ELR (cell line): Measurements from ENCODE around the gene HADH.
A peak's percentile ranks its signal among the peaks of the same experiment; 100 is the strongest.
"Not testable (repeated sequence)": the region's sequence is repeated elsewhere in the genome, so short reads cannot be mapped to it uniquely, and the experiment has no call there.

Experiments used
- DNase-seq: peaks from one replicate; pipeline ENCODE4 v3.0.0-alpha.2; 2015; ENCODE audit warnings: low read depth

Gene HADH

GRCh38 chr4:107989537-107990386, at the start of gene HADH:
Gene HADH, plus strand, starts transcription at chr4:107989889. Its CDS starts 44 bp downstream, at chr4:107989933.
- DNase-seq = peak; percentile 92

GRCh38 chr4:107945809-107946208, 43.9 kb upstream of the HADH start:
- DNase-seq = no peak

GRCh38 chr4:107950746-107951540, 38.7 kb upstream of the HADH start:
- DNase-seq = peak; percentile 30

- DNase-seq = peak; percentile 82
These were observed 38.1 kb upstream of the HADH start for GRCh38 chr4:107951551-107951950.

- DNase-seq = no peak
These were observed 33.7 kb upstream of the HADH start for GRCh38 chr4:107956011-107956410.

GRCh38 chr4:107966903-107967302, 22.8 kb upstream of the HADH start:
- DNase-seq = no peak

- not testable (repeated sequence) for DNase-seq
These were observed 22.2 kb upstream of the HADH start for GRCh38 chr4:107967519-107967918.

- not testable (repeated sequence) for DNase-seq
These were observed 21.8 kb upstream of the HADH start for GRCh38 chr4:107967921-107968320.

- DNase-seq = no peak
These were observed 19.5 kb upstream of the HADH start for GRCh38 chr4:107970063-107970798.

- DNase-seq = no peak
These were observed 17.1 kb upstream of the HADH start for GRCh38 chr4:107972605-107973004.

- no peak for DNase-seq
These were observed 15.2 kb upstream of the HADH start for GRCh38 chr4:107974523-107974922.

- DNase-seq = no peak
These were observed 12.2 kb upstream of the HADH start for GRCh38 chr4:107977482-107977881.

- no peak for DNase-seq
These were observed 11.6 kb upstream of the HADH start for GRCh38 chr4:107977966-107978705.

- DNase-seq = no peak
These were observed 10.8 kb upstream of the HADH start for GRCh38 chr4:107978716-107979451.

GRCh38 chr4:107987916-107988762, 1.6 kb upstream of the HADH start:
- DNase-seq = no peak

GRCh38 chr4:107988763-107989035, 990 bp upstream of the HADH start:
- DNase-seq = no peak

- no peak for DNase-seq
These were observed 540 bp upstream of the HADH start for GRCh38 chr4:107989162-107989536.

- no peak for DNase-seq
These were observed 2.4 kb downstream of the HADH start for GRCh38 chr4:107991945-107992630.

GRCh38 chr4:107993969-107994368, 4.3 kb downstream of the HADH start:
- DNase-seq = no peak

GRCh38 chr4:107994894-107995293, 5.2 kb downstream of the HADH start:
- DNase-seq = no peak
